ENCODE measurements around the gene TRPM2. TPM values are rescaled to one million over a fixed set of nuclear protein-coding genes. Genes with fewer than 3 reads are reported as not detected.

TRPM2 gene
- total RNA-seq, 1 donor from 2014 or later = under 0.01 TPM

GRCh38 chr21:44370786-44371410, 17.5 kb downstream of the TRPM2 start:
- FAIRE-seq = no peak
- TF ChIP-seq, protein P1, sequence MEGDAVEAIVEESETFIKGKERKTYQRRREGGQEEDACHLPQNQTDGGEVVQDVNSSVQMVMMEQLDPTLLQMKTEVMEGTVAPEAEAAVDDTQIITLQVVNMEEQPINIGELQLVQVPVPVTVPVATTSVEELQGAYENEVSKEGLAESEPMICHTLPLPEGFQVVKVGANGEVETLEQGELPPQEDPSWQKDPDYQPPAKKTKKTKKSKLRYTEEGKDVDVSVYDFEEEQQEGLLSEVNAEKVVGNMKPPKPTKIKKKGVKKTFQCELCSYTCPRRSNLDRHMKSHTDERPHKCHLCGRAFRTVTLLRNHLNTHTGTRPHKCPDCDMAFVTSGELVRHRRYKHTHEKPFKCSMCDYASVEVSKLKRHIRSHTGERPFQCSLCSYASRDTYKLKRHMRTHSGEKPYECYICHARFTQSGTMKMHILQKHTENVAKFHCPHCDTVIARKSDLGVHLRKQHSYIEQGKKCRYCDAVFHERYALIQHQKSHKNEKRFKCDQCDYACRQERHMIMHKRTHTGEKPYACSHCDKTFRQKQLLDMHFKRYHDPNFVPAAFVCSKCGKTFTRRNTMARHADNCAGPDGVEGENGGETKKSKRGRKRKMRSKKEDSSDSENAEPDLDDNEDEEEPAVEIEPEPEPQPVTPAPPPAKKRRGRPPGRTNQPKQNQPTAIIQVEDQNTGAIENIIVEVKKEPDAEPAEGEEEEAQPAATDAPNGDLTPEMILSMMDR (IDR thresholded peaks at IDR 0.05; ENCODE audit: insufficient read depth, low read length, severe bottlenecking) = no peak
- H3K4me3 ChIP-seq (ENCODE audit: low read depth, low read length) = no peak overlapping the region
- no peak for DNase-seq (ENCODE audit: low read depth)
- no peaks in the 10 kb centered on the region for H3K27me3 ChIP-seq (ENCODE audit: control insufficient read depth, insufficient read depth, low read length)
- H3K36me3 ChIP-seq (ENCODE audit: control insufficient read depth, insufficient read depth, low read length) = no peaks in the 10 kb centered on the region

GRCh38 chr21:44371596-44371995, 18.2 kb downstream of the TRPM2 start:
- Histone ChIP-seq H3K27me3 (ENCODE audit: control insufficient read depth, insufficient read depth, low read length) (no peaks in the 10 kb centered on the region), H3K4me3 (ENCODE audit: low read depth, low read length) (no peak overlapping the region), H3K36me3 (ENCODE audit: control insufficient read depth, insufficient read depth, low read length) (no peaks in the 10 kb centered on the region)
- DNase-seq (ENCODE audit: low read depth) (no peak), FAIRE-seq (no peak)
- TF ChIP-seq, protein P1 (IDR thresholded peaks at IDR 0.05; ENCODE audit: insufficient read depth, low read length, severe bottlenecking) = no peak

- FAIRE-seq = no peak
Observed at GRCh38 chr21:44372616-44373015, 19.2 kb downstream of the TRPM2 start.

DNA sequence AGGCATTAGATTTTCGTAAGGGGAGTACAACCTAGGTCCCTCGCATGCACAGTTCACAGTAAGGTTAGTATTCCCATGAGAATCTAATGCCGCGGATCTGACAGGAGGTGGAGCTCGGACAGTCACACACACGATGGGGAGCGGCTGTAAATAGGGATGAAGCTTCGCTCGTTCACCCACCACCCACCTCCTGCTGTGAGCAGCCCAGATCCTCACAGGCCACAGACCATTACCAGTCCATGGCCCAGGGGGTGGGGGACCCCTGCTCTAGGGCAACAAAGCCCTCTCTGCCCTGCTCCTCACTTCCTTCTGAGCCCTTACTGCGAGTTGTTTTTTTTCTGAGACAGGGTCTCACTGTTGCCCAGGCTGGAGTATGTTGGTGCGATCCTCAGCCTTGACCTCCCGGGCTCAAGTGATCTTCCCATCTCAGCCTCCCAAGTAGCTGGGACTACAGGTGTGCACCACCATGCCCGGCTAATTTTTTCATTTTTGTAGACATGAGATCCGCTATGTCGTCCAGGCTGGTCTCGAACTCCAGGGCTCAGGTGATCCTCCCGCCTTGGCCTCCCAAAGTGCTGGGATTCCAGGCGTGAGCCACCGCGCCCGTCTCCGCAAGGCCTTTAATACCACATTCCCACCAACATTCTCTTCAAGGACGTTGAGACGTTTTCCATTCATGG, 21.3 kb downstream of the TRPM2 start:
- no peak overlapping the region for H3K4me3 ChIP-seq (ENCODE audit: low read depth, low read length)
- TF ChIP-seq, protein P1 (IDR thresholded peaks at IDR 0.05; ENCODE audit: insufficient read depth, low read length, severe bottlenecking) = no peak
- DNase-seq (ENCODE audit: low read depth) (no peak), FAIRE-seq (no peak)
- no peaks in the 10 kb centered on the region for H3K27me3 ChIP-seq (ENCODE audit: control insufficient read depth, insufficient read depth, low read length)
- no peaks in the 10 kb centered on the region for H3K36me3 ChIP-seq (ENCODE audit: control insufficient read depth, insufficient read depth, low read length)

More at GRCh38 chr21:44372616-44373015, 19.2 kb downstream of the TRPM2 start:
- no peak for DNase-seq (ENCODE audit: low read depth)
- TF ChIP-seq, protein P1 (IDR thresholded peaks at IDR 0.05; ENCODE audit: insufficient read depth, low read length, severe bottlenecking) = no peak
- Histone ChIP-seq H3K36me3 (ENCODE audit: control insufficient read depth, insufficient read depth, low read length) (no peaks in the 10 kb centered on the region), H3K27me3 (ENCODE audit: control insufficient read depth, insufficient read depth, low read length) (no peaks in the 10 kb centered on the region), H3K4me3 (ENCODE audit: low read depth, low read length) (no peak overlapping the region)

DNA sequence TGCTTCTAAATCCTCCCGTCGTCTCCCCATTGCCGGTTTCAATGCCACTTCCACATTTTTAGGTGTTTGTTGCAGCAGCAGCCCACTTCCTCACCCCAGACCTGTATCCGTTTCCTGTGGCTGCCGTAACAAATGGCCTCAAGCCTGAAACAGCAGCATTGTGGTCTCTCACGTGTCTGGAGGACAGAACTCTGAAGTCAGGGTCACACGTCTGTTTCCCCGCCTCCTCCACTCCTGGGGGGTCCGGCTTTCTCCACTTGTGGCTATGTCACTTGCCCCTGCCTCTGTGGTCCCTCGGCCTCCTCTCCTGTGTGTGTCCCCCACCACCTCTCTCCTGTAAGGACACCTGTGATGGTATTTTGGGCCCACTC, 21.8 kb downstream of the TRPM2 start:
- no peaks in the 10 kb centered on the region for H3K36me3 ChIP-seq (ENCODE audit: control insufficient read depth, insufficient read depth, low read length)
- FAIRE-seq (no peak), DNase-seq (ENCODE audit: low read depth) (no peak)
- TF ChIP-seq, protein P1 (IDR thresholded peaks at IDR 0.05; ENCODE audit: insufficient read depth, low read length, severe bottlenecking) = no peak
- H3K27me3 ChIP-seq (ENCODE audit: control insufficient read depth, insufficient read depth, low read length) = no peaks in the 10 kb centered on the region
- H3K4me3 ChIP-seq (ENCODE audit: low read depth, low read length) = no peak overlapping the region

All from bronchial epithelial cell (primary cell).